HFFc6 (cell line): ENCODE data around the gene WBP4. TPM values are rescaled to one million over a fixed set of nuclear protein-coding genes. Genes with fewer than 3 reads are reported as not detected.

Experiments used
- DNase-seq: peaks from one replicate; pipeline ENCODE4 v3.0.0-alpha.2; 2018
- H3K27ac Mint-ChIP-seq: 2 replicates; pipeline ENCODE4 v1.8.0; 2020; ENCODE audit warnings: mild to moderate bottlenecking, mixed read lengths
- H3K27me3 Mint-ChIP-seq: 2 replicates; pipeline ENCODE4 v1.8.0; 2021; ENCODE audit warnings: mild to moderate bottlenecking, moderate library complexity, mixed read lengths; ENCODE audit not compliant: insufficient read depth
- H3K36me3 Mint-ChIP-seq: 2 replicates; pipeline ENCODE4 v1.8.0; 2021; ENCODE audit warnings: low read depth, mixed read lengths
- H3K4me1 Mint-ChIP-seq: 2 replicates; pipeline ENCODE4 v1.8.0; 2020; ENCODE audit warnings: low read depth, mixed read lengths
- H3K4me3 Mint-ChIP-seq: 2 replicates; pipeline ENCODE4 v1.8.0; 2020; ENCODE audit warnings: mild to moderate bottlenecking, moderate library complexity, mixed read lengths
- H3K9me3 Mint-ChIP-seq: 2 replicates; pipeline ENCODE4 v1.8.0; 2020; ENCODE audit warnings: mild to moderate bottlenecking, mixed read lengths
- total RNA-seq, 6 experiments: library from RNA; stranded (reverse); fragmentation: NEBNext Ultra II Directional; extraction: Animal tissue kit (Norgen Biotek cat#: 25700); gene quantifications; 2 replicates in 1 of 6; 3 replicates in 5 of 6; pipeline ENCODE4 v1.2.3, GENCODE V29; 2021
- TF ChIP-seq, protein P1 (sequence below): fragments of 200-600 bp; sonication (generic); IDR thresholded peaks from 2 replicates; pipeline ENCODE4 v1.5.0; 2021; ENCODE audit warnings: antibody characterized with exemption, mild to moderate bottlenecking

The WBP4 gene
- total RNA-seq, 6 experiments from 2014 or later: 12.0 to 16.2 (median 14.6) TPM

DNA sequence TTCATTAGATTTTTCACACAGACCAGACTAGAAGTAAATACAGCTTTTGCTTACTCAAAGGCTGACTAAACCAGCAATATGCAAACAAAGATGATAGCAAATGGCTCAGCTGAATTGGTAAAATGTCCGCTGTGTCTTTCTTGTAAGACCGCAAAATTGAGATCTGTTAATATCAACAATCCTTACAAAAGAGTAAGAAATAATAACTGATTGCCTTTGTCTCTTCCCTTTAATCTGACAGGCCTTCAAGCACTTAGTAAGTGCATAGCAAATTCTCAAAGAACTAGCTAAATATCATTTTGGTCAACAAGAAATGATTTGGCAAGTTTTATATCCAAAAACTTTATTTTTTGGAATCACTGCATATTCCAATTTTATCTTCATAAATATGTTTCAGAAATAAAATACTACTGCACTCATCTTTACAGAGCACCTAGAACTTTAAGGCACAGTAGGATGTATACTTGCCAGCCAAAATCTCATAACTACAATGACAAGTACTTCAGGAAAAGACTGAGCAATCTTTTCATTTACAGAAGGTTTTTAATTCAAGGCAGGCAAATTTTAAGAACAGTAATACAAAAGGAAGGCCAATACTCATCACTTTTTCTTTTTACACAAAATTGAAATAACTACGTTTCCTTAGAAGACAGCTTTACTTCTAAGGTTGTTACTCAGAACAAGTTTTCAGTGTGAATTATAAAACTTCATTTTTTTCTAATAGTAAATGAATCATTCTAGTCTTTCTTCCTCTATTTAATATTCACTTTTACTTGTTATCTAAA is 43.3 kb upstream of the WBP4 start:
- Mint-ChIP-seq H3K36me3 (no peaks in the 10 kb centered on the region), H3K9me3 (no peaks in the 10 kb centered on the region), H3K4me1 (peaks cover 24% of the 10 kb centered on the region), H3K4me3 (no peak overlapping the region), H3K27ac (no peak overlapping the region), H3K27me3 (no peaks in the 10 kb centered on the region)
- TF ChIP-seq, protein P1, sequence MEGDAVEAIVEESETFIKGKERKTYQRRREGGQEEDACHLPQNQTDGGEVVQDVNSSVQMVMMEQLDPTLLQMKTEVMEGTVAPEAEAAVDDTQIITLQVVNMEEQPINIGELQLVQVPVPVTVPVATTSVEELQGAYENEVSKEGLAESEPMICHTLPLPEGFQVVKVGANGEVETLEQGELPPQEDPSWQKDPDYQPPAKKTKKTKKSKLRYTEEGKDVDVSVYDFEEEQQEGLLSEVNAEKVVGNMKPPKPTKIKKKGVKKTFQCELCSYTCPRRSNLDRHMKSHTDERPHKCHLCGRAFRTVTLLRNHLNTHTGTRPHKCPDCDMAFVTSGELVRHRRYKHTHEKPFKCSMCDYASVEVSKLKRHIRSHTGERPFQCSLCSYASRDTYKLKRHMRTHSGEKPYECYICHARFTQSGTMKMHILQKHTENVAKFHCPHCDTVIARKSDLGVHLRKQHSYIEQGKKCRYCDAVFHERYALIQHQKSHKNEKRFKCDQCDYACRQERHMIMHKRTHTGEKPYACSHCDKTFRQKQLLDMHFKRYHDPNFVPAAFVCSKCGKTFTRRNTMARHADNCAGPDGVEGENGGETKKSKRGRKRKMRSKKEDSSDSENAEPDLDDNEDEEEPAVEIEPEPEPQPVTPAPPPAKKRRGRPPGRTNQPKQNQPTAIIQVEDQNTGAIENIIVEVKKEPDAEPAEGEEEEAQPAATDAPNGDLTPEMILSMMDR: no peak
- DNase-seq: no peak

DNA sequence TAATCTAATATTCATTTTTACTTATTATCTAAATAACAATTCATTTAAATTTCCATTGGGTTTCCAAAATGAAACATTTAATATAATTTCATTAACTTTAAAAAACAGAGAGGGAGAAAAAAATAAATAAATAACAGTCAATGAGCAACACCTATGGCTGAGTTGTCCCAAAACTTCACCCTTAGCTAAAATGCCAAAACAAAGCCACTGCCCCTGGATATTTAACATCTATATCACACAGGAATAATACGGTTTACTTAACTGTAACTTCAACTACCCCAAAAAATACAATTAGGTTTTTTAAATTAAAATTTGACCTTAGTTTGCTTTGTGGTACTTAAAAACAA is 42.7 kb upstream of the WBP4 start:
- Mint-ChIP-seq H3K9me3 (no peaks in the 10 kb centered on the region), H3K27me3 (no peaks in the 10 kb centered on the region), H3K27ac (no peak overlapping the region), H3K4me3 (no peak overlapping the region), H3K4me1 (peaks cover 24% of the 10 kb centered on the region), H3K36me3 (no peaks in the 10 kb centered on the region)
- TF ChIP-seq, protein P1: no peak
- DNase-seq: no peak

DNA sequence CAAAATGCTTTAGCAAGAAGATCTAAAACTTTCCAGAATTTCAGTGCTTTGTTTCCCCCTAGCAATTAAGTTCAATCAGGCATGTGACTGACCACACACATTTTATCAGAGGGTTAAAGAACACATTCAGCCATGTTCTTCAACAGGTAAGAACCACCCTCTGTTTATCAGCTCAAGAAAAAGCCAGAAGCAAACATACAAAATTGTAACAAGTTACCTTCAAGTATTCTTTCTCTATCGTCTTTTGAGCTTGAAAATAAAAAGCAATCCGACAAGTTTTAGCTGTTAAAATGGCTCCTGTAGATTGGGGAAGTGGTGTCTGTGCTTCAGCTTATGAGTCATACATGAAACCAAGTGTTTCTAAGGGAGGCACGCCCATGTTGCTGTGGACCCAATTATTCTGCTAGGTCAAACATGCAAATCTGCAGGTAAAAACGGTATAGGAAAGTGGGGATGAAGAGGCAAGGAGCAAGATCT is 42.3 kb upstream of the WBP4 start, which contains the start of gene ELF1:
Gene ELF1, minus strand, starts transcription at position 306 of the 477 bp plus-strand sequence. CDS start 37,262 bp downstream, outside the sequence.
- Mint-ChIP-seq H3K27ac (peak within 1 kb of the TSS; percentile 17), H3K4me3 (no peak within 1 kb of the TSS), H3K9me3 (no peaks in the 10 kb centered on the region), H3K36me3 (no peaks in the 10 kb centered on the region), H3K4me1 (peaks cover 24% of the 10 kb centered on the region), H3K27me3 (no peaks in the 10 kb centered on the region)
- no peak for DNase-seq
- TF ChIP-seq, protein P1: no peak

DNA sequence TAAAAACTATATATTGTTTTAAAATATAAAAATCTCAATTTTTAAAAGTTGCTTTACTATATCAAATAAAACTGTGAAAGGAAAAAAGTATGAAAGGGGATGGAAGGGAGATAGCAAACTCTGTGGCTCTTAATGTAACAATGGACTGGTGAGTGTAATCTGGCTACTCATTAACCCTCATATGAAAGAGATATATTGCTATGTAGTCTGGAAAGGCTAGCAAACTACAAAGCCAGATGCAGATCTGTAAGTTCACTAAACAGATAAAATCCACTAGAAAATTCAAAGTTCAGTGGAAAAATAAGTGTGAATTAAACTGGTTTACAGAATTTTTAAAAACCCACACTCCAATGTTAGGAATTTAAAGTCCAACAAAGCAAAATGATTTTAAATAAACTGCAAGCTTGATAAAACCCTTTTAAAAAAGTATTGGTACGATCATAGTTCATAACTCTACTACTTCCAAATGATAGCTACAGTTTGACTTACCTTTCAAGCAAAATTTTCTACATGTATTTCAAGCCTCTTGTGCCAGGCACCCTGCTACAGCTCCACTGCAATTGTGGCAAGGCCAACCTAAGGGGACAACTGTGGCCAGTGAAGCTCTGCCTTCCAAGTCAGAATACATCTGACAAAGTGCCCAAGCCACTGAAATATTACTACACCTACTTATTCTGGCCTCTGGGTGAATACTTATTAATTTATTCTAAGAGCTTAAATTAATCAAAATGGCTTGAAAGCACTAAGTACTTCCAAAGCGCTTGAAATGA is 41.5 kb upstream of the WBP4 start:
- H3K27ac Mint-ChIP-seq: no peak overlapping the region
- TF ChIP-seq, protein P1: no peak
- no peak overlapping the region for H3K4me3 Mint-ChIP-seq
- H3K36me3 Mint-ChIP-seq: no peaks in the 10 kb centered on the region
- no peak for DNase-seq
- H3K4me1 Mint-ChIP-seq: peaks cover 24% of the 10 kb centered on the region
- H3K9me3 Mint-ChIP-seq: no peaks in the 10 kb centered on the region
- H3K27me3 Mint-ChIP-seq: no peaks in the 10 kb centered on the region

DNA sequence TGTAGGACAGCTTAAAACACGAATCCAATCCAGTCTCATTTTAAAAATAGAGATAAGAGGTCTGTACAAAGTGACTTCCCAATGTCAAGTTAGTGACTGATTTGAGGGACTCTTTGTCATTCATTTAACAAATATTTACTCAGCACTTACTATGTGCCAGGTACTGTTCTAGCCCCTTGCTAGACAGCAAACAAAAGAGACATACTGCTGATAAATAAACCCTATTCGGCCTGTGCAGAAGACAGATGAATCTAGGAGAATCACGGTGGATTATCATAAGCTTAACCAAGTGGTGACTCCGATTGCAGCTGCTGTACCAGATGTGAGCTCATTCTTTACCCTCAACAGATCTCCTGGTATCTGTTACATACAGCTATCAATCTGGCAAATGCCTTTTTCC is 35.8 kb upstream of the WBP4 start:
- Mint-ChIP-seq H3K27me3 (no peaks in the 10 kb centered on the region), H3K36me3 (peaks cover 12% of the 10 kb centered on the region; the same call in 1 of the 2 replicates), H3K9me3 (no peaks in the 10 kb centered on the region), H3K27ac (no peak overlapping the region), H3K4me3 (no peak overlapping the region), H3K4me1 (peaks cover 19% of the 10 kb centered on the region)
- DNase-seq: no peak
- TF ChIP-seq, protein P1: no peak
